Measurements from ENCODE around the gene NRG2. TPM values are rescaled to one million over a fixed set of nuclear protein-coding genes. Genes with fewer than 3 reads are reported as not detected.

NRG2 gene
- total and polyA plus RNA-seq, 4 experiments from 2014 or later, result 0.11 to 0.17 (median 0.15) TPM; not detected in 1

GRCh38 chr5:139974661-139975060, 68.4 kb downstream of the NRG2 start:
- intact Hi-C loops (cut with micrococcal nuclease), result no loop called here
- Mint-ChIP-seq H3K36me3 (no peaks in the 10 kb centered on the region), H3K4me1 (no peaks in the 10 kb centered on the region), H3K27ac (no peak overlapping the region), H3K9me3 (peaks cover 0 to 4% (median 0%) of the 10 kb centered on the region in 8 donors), H3K4me3 (no peak overlapping the region), H3K27me3 (peaks cover 7 to 15% of the 10 kb centered on the region in 2 donors)
- DNase-seq, result no peak
- H3K4me3 ChIP-seq (ENCODE audit: low read length in 2 of 2), result no peak overlapping the region
- H3K4me1 ChIP-seq (ENCODE audit: insufficient read depth, low read length), result no peaks in the 10 kb centered on the region
- no peaks in the 10 kb centered on the region for H3K9me3 ChIP-seq (ENCODE audit: control insufficient read depth in 1 of 2, low read length in 2 of 2)
- no peaks in the 10 kb centered on the region for H3K27me3 ChIP-seq (ENCODE audit: insufficient read depth, low read length)
- no peak overlapping the region for H3K27ac ChIP-seq (ENCODE audit: low read depth, low read length)
- no peaks in the 10 kb centered on the region for H3K36me3 ChIP-seq (ENCODE audit: insufficient read depth, low read length)
- ChIA-PET POLR2A (ENCODE audit: partially characterized antibody) (no interaction called here), CTCF (ENCODE audit: partially characterized antibody) (interaction anchor here (0.7 kb wide), 1 partner anchor 60 kb away, joined by 3 read pairs; no protein-coding TSS in a partner anchor)

- H3K27ac ChIP-seq (ENCODE audit: low read depth, low read length), result no peak overlapping the region
- H3K4me3 ChIP-seq (ENCODE audit: low read length in 2 of 2), result no peak overlapping the region
- H3K9me3 Mint-ChIP-seq, result peaks cover 0 to 1% (median 0%) of the 10 kb centered on the region in 8 donors
- POLR2A ChIA-PET (ENCODE audit: partially characterized antibody), result interaction anchor here (0.6 kb wide), 1 partner anchor 9 kb away, joined by 3 read pairs; no protein-coding TSS in a partner anchor
- H3K36me3 Mint-ChIP-seq, result no peaks in the 10 kb centered on the region
- H3K27me3 Mint-ChIP-seq, result peaks cover 7 to 13% of the 10 kb centered on the region in 2 donors
- H3K27me3 ChIP-seq (ENCODE audit: insufficient read depth, low read length), result no peaks in the 10 kb centered on the region
- DNase-seq, result no peak
- H3K4me3 Mint-ChIP-seq, result no peak overlapping the region
- no peaks in the 10 kb centered on the region for H3K4me1 Mint-ChIP-seq
- no peaks in the 10 kb centered on the region for H3K4me1 ChIP-seq (ENCODE audit: insufficient read depth, low read length)
- CTCF ChIA-PET (ENCODE audit: partially characterized antibody), result interaction anchor here (0.6 to 7.2 kb wide), 6 partner anchors 9 to 1146 kb away, joined by 3 to 147 read pairs (median 24); no protein-coding TSS in a partner anchor
- H3K27ac Mint-ChIP-seq, result no peak overlapping the region
- intact Hi-C loops (cut with micrococcal nuclease), result no loop called here
- H3K9me3 ChIP-seq (ENCODE audit: control insufficient read depth in 1 of 2, low read length in 2 of 2), result no peaks in the 10 kb centered on the region
- no peaks in the 10 kb centered on the region for H3K36me3 ChIP-seq (ENCODE audit: insufficient read depth, low read length)
These were observed 71.8 kb downstream of the NRG2 start for GRCh38 chr5:139971202-139971725.

DNA sequence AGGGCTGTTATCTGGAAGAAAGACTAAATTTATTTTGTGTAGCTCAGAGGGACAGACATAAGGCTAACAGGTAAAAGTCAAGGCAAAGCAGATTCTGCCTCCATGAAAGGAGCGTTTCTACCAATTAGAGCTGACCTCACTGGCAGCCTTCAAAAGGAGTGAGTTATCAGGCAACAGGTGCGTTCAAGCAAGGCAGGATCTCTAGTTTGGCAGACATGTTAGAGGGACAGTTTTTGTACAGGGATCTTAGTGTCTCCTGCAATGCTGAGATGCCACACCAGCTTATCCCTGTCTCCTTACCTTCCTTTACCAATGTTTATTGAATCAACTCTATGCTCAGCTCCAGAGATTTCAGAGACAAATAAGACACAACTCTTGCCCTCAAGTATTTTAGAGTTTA, 73.8 kb downstream of the NRG2 start:
- H3K27ac ChIP-seq (ENCODE audit: low read depth, low read length), result no peak overlapping the region
- POLR2A ChIA-PET (ENCODE audit: partially characterized antibody), result interaction anchor here (1.3 kb wide), 1 partner anchor 182 kb away, joined by 5 read pairs; no protein-coding TSS in a partner anchor
- no peaks in the 10 kb centered on the region for H3K9me3 ChIP-seq (ENCODE audit: control insufficient read depth in 1 of 2, low read length in 2 of 2)
- DNase-seq, result no peak
- Mint-ChIP-seq H3K36me3 (no peaks in the 10 kb centered on the region), H3K4me1 (no peaks in the 10 kb centered on the region), H3K9me3 (peaks cover 0 to 1% (median 0%) of the 10 kb centered on the region in 8 donors), H3K4me3 (no peak overlapping the region), H3K27me3 (peaks cover 5 to 12% of the 10 kb centered on the region in 2 donors), H3K27ac (no peak overlapping the region)
- no peak overlapping the region for H3K4me3 ChIP-seq (ENCODE audit: low read length in 2 of 2)
- H3K27me3 ChIP-seq (ENCODE audit: insufficient read depth, low read length), result no peaks in the 10 kb centered on the region
- no peaks in the 10 kb centered on the region for H3K4me1 ChIP-seq (ENCODE audit: insufficient read depth, low read length)
- H3K36me3 ChIP-seq (ENCODE audit: insufficient read depth, low read length), result no peaks in the 10 kb centered on the region
- intact Hi-C loops (cut with micrococcal nuclease), result no loop called here
- CTCF ChIA-PET (ENCODE audit: partially characterized antibody), result interaction anchor here (0.8 to 7.2 kb wide), 41 partner anchors 8 to 336 kb away, joined by 3 to 147 read pairs (median 5); partner anchors contain the start of genes NRG2 and PSD2

DNA sequence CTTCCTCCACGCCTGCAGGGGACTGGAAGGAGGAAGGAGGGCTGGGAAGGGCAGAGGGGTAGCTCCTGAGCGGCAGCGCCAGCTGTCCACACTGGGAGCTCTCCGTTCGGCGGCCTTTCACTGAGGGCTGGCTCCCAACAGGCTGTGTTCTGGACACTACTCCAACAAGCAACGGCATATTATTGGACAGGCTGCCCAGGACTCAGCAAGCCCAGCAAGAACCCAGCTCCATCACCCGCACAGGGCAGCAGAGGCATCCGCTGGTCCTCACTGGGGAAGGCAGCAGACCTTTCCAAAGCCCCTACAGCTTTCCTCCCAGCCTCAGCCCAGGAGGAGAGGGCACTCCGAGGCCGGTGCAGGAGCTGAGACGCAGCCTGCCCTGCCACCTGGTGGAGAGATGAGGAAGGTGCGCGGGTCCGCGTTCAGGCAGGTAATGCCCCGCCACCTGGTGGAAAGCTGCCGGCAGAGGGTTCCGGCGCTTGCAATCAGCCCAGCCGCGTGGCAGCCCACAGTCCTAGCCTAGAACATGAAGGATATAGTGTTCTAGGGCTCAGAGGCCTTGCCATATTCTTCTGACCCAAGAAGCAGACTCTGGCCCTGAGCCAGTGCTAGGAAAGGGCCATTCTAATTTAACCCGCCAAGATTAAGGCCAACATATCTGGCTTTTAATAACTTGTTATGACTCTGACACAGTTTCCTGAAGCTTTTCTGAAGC, 74.4 kb downstream of the NRG2 start:
- no peaks in the 10 kb centered on the region for H3K4me1 ChIP-seq (ENCODE audit: insufficient read depth, low read length)
- no peak overlapping the region for H3K27ac ChIP-seq (ENCODE audit: low read depth, low read length)
- H3K36me3 Mint-ChIP-seq, result no peaks in the 10 kb centered on the region
- peaks cover 5 to 11% of the 10 kb centered on the region in 2 donors for H3K27me3 Mint-ChIP-seq
- intact Hi-C loops (cut with micrococcal nuclease), result loop anchor here (1.0 kb wide), 2 partner anchors 181 to 189 kb away; no protein-coding TSS in a partner anchor
- ChIA-PET POLR2A (ENCODE audit: partially characterized antibody) (interaction anchor here (1.1 to 1.3 kb wide), 2 partner anchors 182 to 203 kb away, joined by 3 to 5 read pairs; no protein-coding TSS in a partner anchor), CTCF (ENCODE audit: partially characterized antibody) (interaction anchor here (0.8 to 7.2 kb wide), 44 partner anchors 8 to 335 kb away, joined by 3 to 147 read pairs (median 5); partner anchors contain the start of genes NRG2 and PSD2)
- H3K4me1 Mint-ChIP-seq, result no peaks in the 10 kb centered on the region
- no peak overlapping the region for H3K4me3 Mint-ChIP-seq
- peak overlapping the region in 1 of 7 donors; percentile 47 for H3K27ac Mint-ChIP-seq
- DNase-seq, result peak; percentile 77 to 82 (median 79)
- no peaks in the 10 kb centered on the region for H3K27me3 ChIP-seq (ENCODE audit: insufficient read depth, low read length)
- H3K4me3 ChIP-seq (ENCODE audit: low read length in 2 of 2), result no peak overlapping the region
- H3K9me3 ChIP-seq (ENCODE audit: control insufficient read depth in 1 of 2, low read length in 2 of 2), result no peaks in the 10 kb centered on the region
- H3K9me3 Mint-ChIP-seq, result peaks cover 0 to 1% (median 0%) of the 10 kb centered on the region in 8 donors
- H3K36me3 ChIP-seq (ENCODE audit: insufficient read depth, low read length), result no peaks in the 10 kb centered on the region

DNA sequence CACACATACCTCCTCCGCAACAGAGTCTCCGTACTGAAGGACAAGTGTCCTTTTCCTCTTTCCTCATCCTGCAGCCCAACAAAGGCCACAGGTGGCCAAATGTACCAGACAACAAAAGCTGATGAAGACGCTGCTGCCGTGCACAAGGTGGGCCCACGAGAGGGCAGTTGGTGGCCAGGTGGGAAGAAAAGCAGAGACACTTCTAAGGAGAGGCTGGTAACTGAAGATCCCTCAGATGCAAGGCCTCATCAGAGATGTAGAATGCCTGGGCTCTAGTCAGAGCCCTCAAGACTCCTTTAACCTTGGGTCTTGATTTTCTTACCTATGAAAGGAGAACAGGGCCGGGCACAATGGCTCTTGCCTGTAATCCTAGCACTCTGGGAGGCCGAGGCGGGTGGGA, 75.7 kb downstream of the NRG2 start:
- no peak overlapping the region for H3K27ac ChIP-seq (ENCODE audit: low read depth, low read length)
- CTCF ChIA-PET (ENCODE audit: partially characterized antibody), result interaction anchor here (1.1 to 7.2 kb wide), 11 partner anchors 10 to 192 kb away, joined by 3 to 147 read pairs (median 9); no protein-coding TSS in a partner anchor
- Mint-ChIP-seq H3K36me3 (no peaks in the 10 kb centered on the region), H3K9me3 (peaks cover 0 to 1% (median 0%) of the 10 kb centered on the region in 8 donors), H3K27me3 (peaks cover 5 to 11% of the 10 kb centered on the region in 2 donors), H3K27ac (no peak overlapping the region), H3K4me3 (no peak overlapping the region), H3K4me1 (no peaks in the 10 kb centered on the region)
- intact Hi-C loops (cut with micrococcal nuclease), result no loop called here
- DNase-seq, result no peak
- H3K9me3 ChIP-seq (ENCODE audit: control insufficient read depth in 1 of 2, low read length in 2 of 2), result no peaks in the 10 kb centered on the region
- no peaks in the 10 kb centered on the region for H3K4me1 ChIP-seq (ENCODE audit: insufficient read depth, low read length)
- no peak overlapping the region for H3K4me3 ChIP-seq (ENCODE audit: low read length in 2 of 2)
- H3K36me3 ChIP-seq (ENCODE audit: insufficient read depth, low read length), result no peaks in the 10 kb centered on the region
- no peaks in the 10 kb centered on the region for H3K27me3 ChIP-seq (ENCODE audit: insufficient read depth, low read length)
- POLR2A ChIA-PET (ENCODE audit: partially characterized antibody), result interaction anchor here (1.6 kb wide), 1 partner anchor 179 kb away, joined by 4 read pairs; no protein-coding TSS in a partner anchor

GRCh38 chr5:139966856-139967255, 76.2 kb downstream of the NRG2 start:
- H3K9me3 Mint-ChIP-seq, result peaks cover 0 to 1% (median 0%) of the 10 kb centered on the region in 8 donors
- Histone ChIP-seq H3K27ac (ENCODE audit: low read depth, low read length) (no peak overlapping the region), H3K27me3 (ENCODE audit: insufficient read depth, low read length) (no peaks in the 10 kb centered on the region), H3K4me1 (ENCODE audit: insufficient read depth, low read length) (no peaks in the 10 kb centered on the region), H3K36me3 (ENCODE audit: insufficient read depth, low read length) (no peaks in the 10 kb centered on the region), H3K9me3 (ENCODE audit: control insufficient read depth in 1 of 2, low read length in 2 of 2) (no peaks in the 10 kb centered on the region), H3K4me3 (ENCODE audit: low read length in 2 of 2) (no peak overlapping the region)
- H3K36me3 Mint-ChIP-seq, result no peaks in the 10 kb centered on the region
- DNase-seq, result no peak
- H3K27ac Mint-ChIP-seq, result no peak overlapping the region
- intact Hi-C loops (cut with micrococcal nuclease), result no loop called here
- POLR2A ChIA-PET (ENCODE audit: partially characterized antibody), result interaction anchor here (1.6 kb wide), 1 partner anchor 179 kb away, joined by 4 read pairs; no protein-coding TSS in a partner anchor
- H3K4me1 Mint-ChIP-seq, result no peaks in the 10 kb centered on the region
- CTCF ChIA-PET (ENCODE audit: partially characterized antibody), result interaction anchor here (1.0 to 7.2 kb wide), 6 partner anchors 9 to 184 kb away, joined by 3 to 147 read pairs (median 4); no protein-coding TSS in a partner anchor
- peaks cover 5 to 15% of the 10 kb centered on the region in 2 donors for H3K27me3 Mint-ChIP-seq
- no peak overlapping the region for H3K4me3 Mint-ChIP-seq
